Measurements from ENCODE around the gene EFNA5.

GRCh38 chr5:107570805-107571531 lies 99.8 kb downstream of the EFNA5 start:
- TF ChIP-seq CTCF (IDR thresholded peaks at IDR 0.05) = no peak
- no peak for TF ChIP-seq POLR2A (IDR thresholded peaks at IDR 0.05)
- TF ChIP-seq POLR2AphosphoS5 (IDR thresholded peaks at IDR 0.05) = no peak
